ENCODE results near the gene OAS3.

The OAS3 gene

DNA sequence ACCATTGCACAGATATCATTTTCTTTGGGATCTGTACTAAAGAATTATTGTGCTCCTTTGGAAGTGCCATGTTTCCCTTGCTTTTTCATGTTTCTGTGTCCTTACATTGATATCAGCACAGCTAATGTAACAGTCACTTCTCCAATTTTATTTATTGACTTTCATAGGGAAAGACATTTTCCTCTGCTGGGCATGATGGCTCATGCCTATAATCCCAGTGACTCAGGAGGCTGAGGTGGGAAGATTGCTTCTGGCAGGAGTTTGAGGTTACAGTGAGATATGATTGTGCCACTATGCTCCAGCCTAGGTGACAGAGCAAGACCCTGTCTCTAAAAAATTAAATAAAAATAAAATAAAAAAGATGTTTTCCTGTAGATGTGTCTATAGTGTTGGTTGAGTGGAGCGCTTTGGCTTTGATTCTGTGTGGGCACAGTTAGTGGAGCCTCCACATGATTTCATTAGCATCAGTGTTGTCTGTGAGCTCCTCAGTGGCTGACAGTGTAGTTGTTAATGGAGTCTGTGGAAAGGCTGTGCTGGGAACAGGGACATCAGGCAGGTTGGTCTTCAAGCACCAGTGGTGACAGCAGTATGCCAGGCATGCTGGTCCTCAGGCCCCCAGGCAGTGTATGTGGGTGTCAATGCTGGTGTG is 47.5 kb downstream of the OAS3 start:
- Histone ChIP-seq H3K9me2 (replicated peaks; ENCODE audit: control insufficient read depth, low read length) (no peaks in the 10 kb centered on the region), H3K4me1 (ENCODE audit: control insufficient read depth, low read length) (peaks cover 15% of the 10 kb centered on the region), H3K27ac (ENCODE audit: low read depth, low read length) (no peak overlapping the region), H3K9me3 (ENCODE audit: control insufficient read depth, insufficient read depth, low read length) (peaks cover 30% of the 10 kb centered on the region; the same call in 1 of the 2 replicates), H3K4me3 (ENCODE audit: low read length) (no peak overlapping the region), H3K79me2 (ENCODE audit: control insufficient read depth, low read length) (no peaks in the 10 kb centered on the region), H3K27me3 (ENCODE audit: control insufficient read depth, low read length) (no peaks in the 10 kb centered on the region), H3K36me3 (ENCODE audit: control insufficient read depth, low read length) (peaks cover 12% of the 10 kb centered on the region), H3F3A (ENCODE audit: control insufficient read depth, insufficient read depth) (no peaks in the 10 kb centered on the region), H3K4me2 (ENCODE audit: low read length) (no peak overlapping the region), H4K20me1 (ENCODE audit: control insufficient read depth, insufficient read depth, low read depth, low read length) (no peaks in the 10 kb centered on the region)
- TF ChIP-seq CTCF (IDR thresholded peaks at IDR 0.05; ENCODE audit: low read depth, low read length, poor library complexity, severe bottlenecking) (no peak), EZH2phosphoT487 (IDR thresholded peaks at IDR 0.05; ENCODE audit: borderline replicate concordance, low read length) (no peak)

DNA sequence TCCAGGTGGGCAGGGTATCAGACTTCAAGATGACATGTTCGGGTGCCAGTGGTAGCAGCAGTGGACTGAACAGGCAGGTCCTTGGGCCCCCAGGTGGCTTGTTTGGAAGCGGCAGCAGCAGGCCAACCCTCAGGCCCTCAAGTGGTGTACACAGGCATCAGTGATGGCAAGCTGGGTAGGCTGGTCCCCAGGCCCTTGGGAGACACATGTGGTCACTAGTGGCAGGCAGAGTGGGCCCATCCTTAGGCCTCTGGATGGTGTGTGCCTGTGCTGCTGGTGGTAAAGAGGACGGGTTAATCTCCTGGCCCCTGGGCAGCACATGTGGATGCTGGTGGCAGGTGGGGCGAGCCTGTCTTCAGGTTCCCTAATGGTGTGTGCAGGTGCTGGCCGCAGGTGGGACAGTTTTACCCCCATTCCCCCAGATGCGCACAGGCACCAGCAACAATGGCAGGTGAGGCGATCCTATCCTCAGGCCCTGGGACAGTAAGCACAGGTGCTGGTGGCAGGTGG is 48.1 kb downstream of the OAS3 start:
- no peak overlapping the region for H3K4me3 ChIP-seq (ENCODE audit: low read length)
- no peak overlapping the region for H3K27ac ChIP-seq (ENCODE audit: low read depth, low read length)
- no peaks in the 10 kb centered on the region for H3F3A ChIP-seq (ENCODE audit: control insufficient read depth, insufficient read depth)
- peaks cover 9% of the 10 kb centered on the region for H3K4me1 ChIP-seq (ENCODE audit: control insufficient read depth, low read length)
- H3K79me2 ChIP-seq (ENCODE audit: control insufficient read depth, low read length): no peaks in the 10 kb centered on the region
- no peaks in the 10 kb centered on the region for H3K27me3 ChIP-seq (ENCODE audit: control insufficient read depth, low read length)
- H3K4me2 ChIP-seq (ENCODE audit: low read length): no peak overlapping the region
- no peaks in the 10 kb centered on the region for H4K20me1 ChIP-seq (ENCODE audit: control insufficient read depth, insufficient read depth, low read depth, low read length)
- peaks cover 30% of the 10 kb centered on the region; the same call in 1 of the 2 replicates for H3K9me3 ChIP-seq (ENCODE audit: control insufficient read depth, insufficient read depth, low read length)
- peaks cover 12% of the 10 kb centered on the region for H3K36me3 ChIP-seq (ENCODE audit: control insufficient read depth, low read length)
- TF ChIP-seq CTCF (IDR thresholded peaks at IDR 0.05; ENCODE audit: low read depth, low read length, poor library complexity, severe bottlenecking): no peak
- TF ChIP-seq EZH2phosphoT487 (IDR thresholded peaks at IDR 0.05; ENCODE audit: borderline replicate concordance, low read length): no peak
- H3K9me2 ChIP-seq (replicated peaks; ENCODE audit: control insufficient read depth, low read length): no peaks in the 10 kb centered on the region

DNA sequence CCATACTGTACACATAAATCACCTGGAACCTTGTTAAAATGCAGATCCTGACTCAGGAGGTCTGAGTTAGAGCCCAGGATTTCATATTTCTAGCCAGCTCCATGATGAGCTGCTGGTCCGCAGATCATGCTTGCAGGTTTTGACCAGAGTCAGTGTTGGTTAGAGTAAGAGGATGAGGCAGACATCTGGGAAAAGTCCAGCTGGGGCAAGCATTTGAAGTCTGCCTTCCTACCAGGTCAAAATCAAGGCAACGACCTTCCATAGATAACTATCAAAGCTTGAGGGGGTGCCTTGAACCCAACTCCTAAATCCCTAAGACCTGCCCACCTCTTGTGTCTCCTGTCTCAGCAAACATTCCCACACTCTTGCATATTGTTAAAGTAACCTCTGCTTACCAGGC is 49.3 kb downstream of the OAS3 start:
- no peaks in the 10 kb centered on the region for H3K27me3 ChIP-seq (ENCODE audit: control insufficient read depth, low read length)
- H3K9me2 ChIP-seq (replicated peaks; ENCODE audit: control insufficient read depth, low read length): no peaks in the 10 kb centered on the region
- peaks cover 9% of the 10 kb centered on the region for H3K4me1 ChIP-seq (ENCODE audit: control insufficient read depth, low read length)
- peaks cover 12% of the 10 kb centered on the region for H3K36me3 ChIP-seq (ENCODE audit: control insufficient read depth, low read length)
- H3K27ac ChIP-seq (ENCODE audit: low read depth, low read length): no peak overlapping the region
- no peaks in the 10 kb centered on the region for H4K20me1 ChIP-seq (ENCODE audit: control insufficient read depth, insufficient read depth, low read depth, low read length)
- peaks cover 24% of the 10 kb centered on the region; the same call in 1 of the 2 replicates for H3K9me3 ChIP-seq (ENCODE audit: control insufficient read depth, insufficient read depth, low read length)
- no peaks in the 10 kb centered on the region for H3K79me2 ChIP-seq (ENCODE audit: control insufficient read depth, low read length)
- TF ChIP-seq CTCF (IDR thresholded peaks at IDR 0.05; ENCODE audit: low read depth, low read length, poor library complexity, severe bottlenecking) (no peak), EZH2phosphoT487 (IDR thresholded peaks at IDR 0.05; ENCODE audit: borderline replicate concordance, low read length) (no peak)
- no peak overlapping the region for H3K4me2 ChIP-seq (ENCODE audit: low read length)
- no peak overlapping the region for H3K4me3 ChIP-seq (ENCODE audit: low read length)
- H3F3A ChIP-seq (ENCODE audit: control insufficient read depth, insufficient read depth): no peaks in the 10 kb centered on the region

Measured in DOHH2 (cell line).